Dendritic cell treated with granulocyte-macrophage colony-stimulating factor and Interleukin-4, amounts not matched to agents 40 ng/mL and 50 ng/mL, for 4 days (primary cell): ENCODE results near the gene SPTBN4.
"Not testable (repeated sequence)": the region's sequence is repeated elsewhere in the genome, so short reads cannot be mapped to it uniquely, and the experiment has no call there.

ENCODE experiments used
- H3K27ac Mint-ChIP-seq: one replicate; pipeline ENCODE4 v1.8.0; 2022; ENCODE audit warnings: mild to moderate bottlenecking, mixed read lengths
- H3K27me3 Mint-ChIP-seq: one replicate; pipeline ENCODE4 v1.8.0; 2022; ENCODE audit warnings: mild to moderate bottlenecking, mixed read lengths
- H3K36me3 Mint-ChIP-seq: one replicate; pipeline ENCODE4 v1.8.0; 2022; ENCODE audit warnings: low read depth, mixed read lengths
- H3K4me1 Mint-ChIP-seq: one replicate; pipeline ENCODE4 v1.8.0; 2022; ENCODE audit warnings: low read depth, mixed read lengths
- H3K4me3 Mint-ChIP-seq: one replicate; pipeline ENCODE4 v1.8.0; 2022; ENCODE audit warnings: mild to moderate bottlenecking, moderate library complexity, mixed read lengths
- H3K9me3 Mint-ChIP-seq: one replicate; pipeline ENCODE4 v1.8.0; 2022; ENCODE audit warnings: mixed read lengths
- intact Hi-C: fragments of 100-400 bp; cut with micrococcal nuclease; formaldehyde crosslinking; loops from one replicate; pipeline ENCODE4 v1.15.0; 2022

Gene SPTBN4

GRCh38 chr19:40492274-40492673, 25.5 kb downstream of the SPTBN4 start:
- peaks cover 10% of the 10 kb centered on the region for H3K4me1 Mint-ChIP-seq
- H3K27ac Mint-ChIP-seq, result no peak overlapping the region
- H3K27me3 Mint-ChIP-seq, result peaks cover 56% of the 10 kb centered on the region
- H3K4me3 Mint-ChIP-seq, result no peak overlapping the region
- intact Hi-C loops, result no loop called here
- H3K9me3 Mint-ChIP-seq, result no peaks in the 10 kb centered on the region
- H3K36me3 Mint-ChIP-seq, result no peaks in the 10 kb centered on the region

GRCh38 chr19:40493778-40494177, 27.0 kb downstream of the SPTBN4 start:
- intact Hi-C loops, result no loop called here
- H3K4me1 Mint-ChIP-seq, result no peaks in the 10 kb centered on the region
- H3K27ac Mint-ChIP-seq, result no peak overlapping the region
- H3K36me3 Mint-ChIP-seq, result no peaks in the 10 kb centered on the region
- H3K9me3 Mint-ChIP-seq, result no peaks in the 10 kb centered on the region
- H3K4me3 Mint-ChIP-seq, result no peak overlapping the region
- peaks cover 44% of the 10 kb centered on the region for H3K27me3 Mint-ChIP-seq

GRCh38 chr19:40494191-40494838, 27.5 kb downstream of the SPTBN4 start:
- H3K27ac Mint-ChIP-seq, result no peak overlapping the region
- intact Hi-C loops, result no loop called here
- no peaks in the 10 kb centered on the region for H3K36me3 Mint-ChIP-seq
- H3K4me3 Mint-ChIP-seq, result no peak overlapping the region
- no peaks in the 10 kb centered on the region for H3K4me1 Mint-ChIP-seq
- peaks cover 41% of the 10 kb centered on the region for H3K27me3 Mint-ChIP-seq
- no peaks in the 10 kb centered on the region for H3K9me3 Mint-ChIP-seq

GRCh38 chr19:40497214-40497613, 30.4 kb downstream of the SPTBN4 start:
- H3K4me3 Mint-ChIP-seq, result no peak overlapping the region
- no peaks in the 10 kb centered on the region for H3K36me3 Mint-ChIP-seq
- no peaks in the 10 kb centered on the region for H3K9me3 Mint-ChIP-seq
- intact Hi-C loops, result no loop called here
- no peaks in the 10 kb centered on the region for H3K4me1 Mint-ChIP-seq
- peaks cover 24% of the 10 kb centered on the region for H3K27me3 Mint-ChIP-seq
- no peak overlapping the region for H3K27ac Mint-ChIP-seq

GRCh38 chr19:40499320-40499719, 32.5 kb downstream of the SPTBN4 start:
- H3K27ac Mint-ChIP-seq, result no peak overlapping the region
- peaks cover 28% of the 10 kb centered on the region for H3K27me3 Mint-ChIP-seq
- H3K36me3 Mint-ChIP-seq, result no peaks in the 10 kb centered on the region
- H3K4me3 Mint-ChIP-seq, result no peak overlapping the region
- intact Hi-C loops, result no loop called here
- no peaks in the 10 kb centered on the region for H3K9me3 Mint-ChIP-seq
- H3K4me1 Mint-ChIP-seq, result no peaks in the 10 kb centered on the region

GRCh38 chr19:40500678-40501530, 34.1 kb downstream of the SPTBN4 start:
- H3K36me3 Mint-ChIP-seq, intact Hi-C loops, H3K4me3 Mint-ChIP-seq, H3K27ac Mint-ChIP-seq, H3K9me3 Mint-ChIP-seq, H3K4me1 Mint-ChIP-seq: not testable (repeated sequence)
- peaks cover 30% of the 10 kb centered on the region for H3K27me3 Mint-ChIP-seq

GRCh38 chr19:40501599-40501998, 34.8 kb downstream of the SPTBN4 start:
- Mint-ChIP-seq H3K4me3 (no peak overlapping the region), H3K9me3 (no peaks in the 10 kb centered on the region), H3K36me3 (no peaks in the 10 kb centered on the region), H3K4me1 (no peaks in the 10 kb centered on the region), H3K27ac (no peak overlapping the region), H3K27me3 (peaks cover 31% of the 10 kb centered on the region)
- intact Hi-C loops, result no loop called here

- intact Hi-C loops, result no loop called here
- H3K27me3 Mint-ChIP-seq, result peaks cover 31% of the 10 kb centered on the region
- no peak overlapping the region for H3K4me3 Mint-ChIP-seq
- no peaks in the 10 kb centered on the region for H3K9me3 Mint-ChIP-seq
- H3K27ac Mint-ChIP-seq, result no peak overlapping the region
- H3K4me1 Mint-ChIP-seq, result no peaks in the 10 kb centered on the region
- no peaks in the 10 kb centered on the region for H3K36me3 Mint-ChIP-seq
Observed at GRCh38 chr19:40502081-40502480, 35.3 kb downstream of the SPTBN4 start.

- intact Hi-C loops, result no loop called here
- Mint-ChIP-seq H3K4me1 (no peaks in the 10 kb centered on the region), H3K9me3 (no peaks in the 10 kb centered on the region), H3K27me3 (peaks cover 31% of the 10 kb centered on the region), H3K36me3 (no peaks in the 10 kb centered on the region), H3K4me3 (no peak overlapping the region), H3K27ac (no peak overlapping the region)
Observed at GRCh38 chr19:40502647-40503319, 36.0 kb downstream of the SPTBN4 start.

GRCh38 chr19:40503320-40503695, 36.5 kb downstream of the SPTBN4 start:
- Mint-ChIP-seq H3K27ac (no peak overlapping the region), H3K9me3 (no peaks in the 10 kb centered on the region), H3K4me3 (no peak overlapping the region), H3K36me3 (no peaks in the 10 kb centered on the region), H3K27me3 (peaks cover 33% of the 10 kb centered on the region), H3K4me1 (no peaks in the 10 kb centered on the region)
- intact Hi-C loops, result no loop called here

- H3K9me3 Mint-ChIP-seq, result no peaks in the 10 kb centered on the region
- intact Hi-C loops, result no loop called here
- no peaks in the 10 kb centered on the region for H3K4me1 Mint-ChIP-seq
- H3K27ac Mint-ChIP-seq, result no peak overlapping the region
- peaks cover 47% of the 10 kb centered on the region for H3K27me3 Mint-ChIP-seq
- H3K36me3 Mint-ChIP-seq, result no peaks in the 10 kb centered on the region
- no peak overlapping the region for H3K4me3 Mint-ChIP-seq
Observed at GRCh38 chr19:40506099-40506498, 39.3 kb downstream of the SPTBN4 start.

- H3K9me3 Mint-ChIP-seq, result no peaks in the 10 kb centered on the region
- H3K4me3 Mint-ChIP-seq, result no peak overlapping the region
- H3K36me3 Mint-ChIP-seq, result no peaks in the 10 kb centered on the region
- H3K27ac Mint-ChIP-seq, result no peak overlapping the region
- peaks cover 60% of the 10 kb centered on the region for H3K27me3 Mint-ChIP-seq
- intact Hi-C loops, result no loop called here
- peaks cover 7% of the 10 kb centered on the region for H3K4me1 Mint-ChIP-seq
Observed at GRCh38 chr19:40507892-40508291, 41.1 kb downstream of the SPTBN4 start.

- Mint-ChIP-seq H3K27me3 (peaks cover 60% of the 10 kb centered on the region), H3K4me1 (peaks cover 7% of the 10 kb centered on the region), H3K36me3 (no peaks in the 10 kb centered on the region), H3K4me3 (no peak overlapping the region), H3K27ac (no peak overlapping the region), H3K9me3 (no peaks in the 10 kb centered on the region)
- intact Hi-C loops, result no loop called here
Observed at GRCh38 chr19:40508739-40509260, 42.0 kb downstream of the SPTBN4 start.

- Mint-ChIP-seq H3K9me3 (no peaks in the 10 kb centered on the region), H3K27me3 (peaks cover 65% of the 10 kb centered on the region), H3K36me3 (no peaks in the 10 kb centered on the region), H3K4me1 (peaks cover 7% of the 10 kb centered on the region), H3K4me3 (no peak overlapping the region), H3K27ac (no peak overlapping the region)
- intact Hi-C loops, result no loop called here
Observed at GRCh38 chr19:40510526-40511115, 43.8 kb downstream of the SPTBN4 start.
